GF-D8 (cell line): ENCODE measurements around the gene FAHD1.
"Not testable (repeated sequence)": the region's sequence is repeated elsewhere in the genome, so short reads cannot be mapped to it uniquely, and the experiment has no call there.

Source experiments
- DNase-seq: peaks from one replicate; lab custom pipeline; 2025; lab: John Stamatoyannopoulos, UW

FAHD1 gene

GRCh38 chr16:1850981-1851380 is 24.0 kb downstream of the FAHD1 start:
- DNase-seq, result no peak

GRCh38 chr16:1851793-1852192 is 24.8 kb downstream of the FAHD1 start:
- no peak for DNase-seq

GRCh38 chr16:1857433-1858097 is 30.6 kb downstream of the FAHD1 start:
- DNase-seq, result no peak

- no peak for DNase-seq
These were observed 31.3 kb downstream of the FAHD1 start for GRCh38 chr16:1858189-1858865.

- DNase-seq, result no peak
These were observed 32.6 kb downstream of the FAHD1 start for GRCh38 chr16:1859650-1860049.

- no peak for DNase-seq
These were observed 34.7 kb downstream of the FAHD1 start for GRCh38 chr16:1861730-1862129.

- no peak for DNase-seq
These were observed 35.4 kb downstream of the FAHD1 start for GRCh38 chr16:1862394-1862793.

GRCh38 chr16:1863681-1864460 is 36.9 kb downstream of the FAHD1 start:
- DNase-seq, result peak; percentile 8

- no peak for DNase-seq
These were observed 39.1 kb downstream of the FAHD1 start for GRCh38 chr16:1865902-1866690.

- no peak for DNase-seq
These were observed 43.5 kb downstream of the FAHD1 start for GRCh38 chr16:1870365-1871082.

GRCh38 chr16:1871974-1872635 is 45.1 kb downstream of the FAHD1 start, which contains the start of gene MEIOB:
MEIOB (minus strand) TSS chr16:1872164; CDS start chr16:1868175, 3,989 bp downstream.
- no peak for DNase-seq

GRCh38 chr16:1874854-1875253 is 47.8 kb downstream of the FAHD1 start:
- no peak for DNase-seq

GRCh38 chr16:1876066-1876465 is 49.1 kb downstream of the FAHD1 start:
- not testable (repeated sequence) for DNase-seq

GRCh38 chr16:1876468-1876867 is 49.5 kb downstream of the FAHD1 start:
- no peak for DNase-seq

GRCh38 chr16:1877089-1877488 is 50.1 kb downstream of the FAHD1 start:
- no peak for DNase-seq

GRCh38 chr16:1877804-1878203 is 50.8 kb downstream of the FAHD1 start:
- no peak for DNase-seq

- DNase-seq, result no peak
These were observed 51.2 kb downstream of the FAHD1 start for GRCh38 chr16:1878256-1878655.
